Transverse colon (tissue), 3 donors: ENCODE data around the gene HMCN2.

ENCODE experiments used
- CTCF ChIP-seq, 5 experiments: fragments of 200-600 bp in 3 of 5; fragments of 450-650 bp in 2 of 5; sonication (generic) in 3 of 5; IDR thresholded peaks; 1 replicate in 2 of 5; 2 replicates in 3 of 5; pipeline ENCODE4 v1.5.1; 2016 to 2017; ENCODE audit warnings: antibody characterized with exemption in 5 of 5, inconsistent platforms in 3 of 5, mild to moderate bottlenecking in 2 of 5, moderate library complexity in 1 of 5
- EP300 ChIP-seq: sonication (generic); formaldehyde crosslinking; IDR thresholded peaks from one replicate; pipeline ENCODE4 v1.6.1; 2017; ENCODE audit warnings: antibody characterized with exemption, low read depth
- POLR2A ChIP-seq: fragments of 450-650 bp; IDR thresholded peaks from one replicate; pipeline ENCODE4 v1.6.1; 2016; ENCODE audit warnings: antibody characterized with exemption, mild to moderate bottlenecking, moderate library complexity

- TF ChIP-seq EP300 (no peak), POLR2A (no peak), CTCF (IDR thresholded peaks at IDR 0.05) (no peak)
These were observed 54.6 kb downstream of the HMCN2 start for GRCh38 chr9:130319944-130320712.
